ENCODE measurements around the gene NUP88. TPM values are rescaled to one million over a fixed set of nuclear protein-coding genes. Genes with fewer than 3 reads are reported as not detected.

The NUP88 gene
- total and polyA plus RNA-seq, 2 donors from 2014 or later, result 55.1 to 57.9 TPM

DNA sequence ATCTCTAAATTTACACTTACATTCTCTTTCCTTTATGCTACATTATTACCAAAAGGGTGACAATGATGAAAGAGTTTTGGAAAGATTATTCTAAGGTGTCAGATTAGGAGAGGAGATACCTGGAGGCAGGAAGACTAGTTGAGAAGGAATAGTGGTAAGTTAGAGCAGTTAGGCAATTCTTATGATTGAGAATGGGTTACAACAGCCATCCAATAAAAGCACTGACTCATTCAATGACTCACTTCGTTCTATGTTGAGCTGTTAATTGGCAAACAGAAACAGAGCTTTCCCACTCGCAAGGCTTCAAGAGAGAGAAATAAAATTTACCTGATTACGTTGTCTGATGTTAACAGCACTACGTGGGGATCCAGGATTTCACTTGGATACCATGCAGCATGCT, 5.8 kb downstream of the NUP88 start:
- FAIRE-seq (no peak), DNase-seq (no peak)
- TF ChIP-seq CTCF (IDR thresholded peaks at IDR 0.05; ENCODE audit: borderline replicate concordance, extremely low read depth, insufficient read depth), result no peak
- Histone ChIP-seq H3K4me1 (ENCODE audit: control insufficient read depth in 2 of 3, insufficient read depth in 2 of 3, low read depth in 1 of 3, low read length in 3 of 3) (peaks cover 0 to 3% (median 0%) of the 10 kb centered on the region in 3 donors), H3K4me3 (ENCODE audit: low read length in 3 of 3) (no peak overlapping the region), H3K9ac (ENCODE audit: low read length in 3 of 3) (no peak overlapping the region), H3K27me3 (ENCODE audit: control insufficient read depth, insufficient read depth, low read length) (no peaks in the 10 kb centered on the region), H3K9me3 (ENCODE audit: control insufficient read depth in 2 of 3, insufficient read depth in 1 of 3, low read length in 3 of 3) (no peaks in the 10 kb centered on the region), H3K36me3 (ENCODE audit: control insufficient read depth in 2 of 3, insufficient read depth in 3 of 3, low read length in 3 of 3) (peaks cover 6 to 34% (median 31%) of the 10 kb centered on the region in 3 donors), H3K27ac (ENCODE audit: low read depth in 2 of 2, low read length in 2 of 2) (no peak overlapping the region)
- intact Hi-C loops (cut with DNase I), result no loop called here

DNA sequence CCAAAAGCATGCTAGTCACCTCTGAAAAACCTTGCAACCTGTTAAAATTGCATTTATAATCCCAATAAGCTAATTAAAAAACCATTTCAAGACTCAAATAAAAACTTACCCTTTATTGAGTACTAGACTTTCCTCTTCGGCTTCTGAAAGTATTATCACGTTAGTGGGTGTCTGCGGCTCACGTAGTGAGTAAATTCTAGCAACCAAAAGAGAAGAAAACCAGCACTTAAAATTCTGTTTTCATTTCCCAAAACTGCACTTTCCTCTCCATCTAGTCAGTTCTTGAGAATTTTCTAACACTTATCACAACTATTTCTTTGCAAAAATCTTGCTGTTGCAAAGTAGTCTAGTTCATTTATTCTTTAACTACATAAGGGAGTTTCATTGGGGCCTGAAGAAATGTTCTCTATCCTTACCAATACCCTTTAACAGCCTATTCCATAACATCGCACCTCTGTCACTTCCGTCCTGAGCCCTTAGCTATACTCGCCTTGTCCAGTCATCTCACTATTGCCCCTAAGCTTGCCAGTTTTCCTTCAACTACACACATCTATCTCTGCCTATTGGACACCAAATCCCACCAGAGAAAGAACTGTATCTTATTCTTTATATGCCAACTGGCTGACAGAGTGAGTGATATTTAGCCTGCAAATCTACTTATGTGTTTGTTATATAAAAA, 8.7 kb downstream of the NUP88 start:
- peaks cover 19 to 54% (median 53%) of the 10 kb centered on the region in 3 donors for H3K36me3 ChIP-seq (ENCODE audit: control insufficient read depth in 2 of 3, insufficient read depth in 3 of 3, low read length in 3 of 3)
- no peak overlapping the region for H3K9ac ChIP-seq (ENCODE audit: low read length in 3 of 3)
- FAIRE-seq, result no peak
- no peak overlapping the region for H3K27ac ChIP-seq (ENCODE audit: low read depth in 2 of 2, low read length in 2 of 2)
- no peaks in the 10 kb centered on the region for H3K9me3 ChIP-seq (ENCODE audit: control insufficient read depth in 2 of 3, insufficient read depth in 1 of 3, low read length in 3 of 3)
- intact Hi-C loops (cut with DNase I), result no loop called here
- H3K4me3 ChIP-seq (ENCODE audit: low read length in 3 of 3), result no peak overlapping the region
- no peak for TF ChIP-seq CTCF (IDR thresholded peaks at IDR 0.05; ENCODE audit: borderline replicate concordance, extremely low read depth, insufficient read depth)
- no peaks in the 10 kb centered on the region for H3K4me1 ChIP-seq (ENCODE audit: control insufficient read depth in 2 of 3, insufficient read depth in 2 of 3, low read depth in 1 of 3, low read length in 3 of 3)
- no peak for DNase-seq
- H3K27me3 ChIP-seq (ENCODE audit: control insufficient read depth, insufficient read depth, low read length), result no peaks in the 10 kb centered on the region

DNA sequence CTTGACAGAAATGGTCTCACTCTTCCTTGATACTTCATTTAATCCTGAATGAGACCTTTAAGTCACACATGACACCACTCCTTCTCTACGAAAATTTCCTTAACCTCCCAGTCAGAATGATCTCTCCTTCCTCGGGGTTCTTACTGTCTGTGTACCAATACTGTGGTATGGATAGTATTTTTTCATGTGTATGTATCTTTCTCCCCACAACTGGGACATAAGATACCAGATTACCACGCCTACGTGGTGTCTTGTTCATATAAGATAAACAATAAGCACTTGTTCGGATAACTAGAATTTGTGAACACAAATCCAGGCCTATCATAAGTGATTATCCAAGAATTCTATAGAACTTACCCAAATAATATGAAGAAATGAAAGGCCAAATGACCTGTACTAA, 11.3 kb downstream of the NUP88 start:
- intact Hi-C loops (cut with DNase I), result no loop called here
- Histone ChIP-seq H3K27ac (ENCODE audit: low read depth in 2 of 2, low read length in 2 of 2) (no peak overlapping the region), H3K4me3 (ENCODE audit: low read length in 3 of 3) (no peak overlapping the region), H3K9ac (ENCODE audit: low read length in 3 of 3) (no peak overlapping the region), H3K9me3 (ENCODE audit: control insufficient read depth in 2 of 3, insufficient read depth in 1 of 3, low read length in 3 of 3) (no peaks in the 10 kb centered on the region), H3K4me1 (ENCODE audit: control insufficient read depth in 2 of 3, insufficient read depth in 2 of 3, low read depth in 1 of 3, low read length in 3 of 3) (no peaks in the 10 kb centered on the region), H3K36me3 (ENCODE audit: control insufficient read depth in 2 of 3, insufficient read depth in 3 of 3, low read length in 3 of 3) (peaks cover 20 to 60% (median 58%) of the 10 kb centered on the region in 3 donors), H3K27me3 (ENCODE audit: control insufficient read depth, insufficient read depth, low read length) (no peaks in the 10 kb centered on the region)
- FAIRE-seq (no peak), DNase-seq (no peak)
- no peak for TF ChIP-seq CTCF (IDR thresholded peaks at IDR 0.05; ENCODE audit: borderline replicate concordance, extremely low read depth, insufficient read depth)

DNA sequence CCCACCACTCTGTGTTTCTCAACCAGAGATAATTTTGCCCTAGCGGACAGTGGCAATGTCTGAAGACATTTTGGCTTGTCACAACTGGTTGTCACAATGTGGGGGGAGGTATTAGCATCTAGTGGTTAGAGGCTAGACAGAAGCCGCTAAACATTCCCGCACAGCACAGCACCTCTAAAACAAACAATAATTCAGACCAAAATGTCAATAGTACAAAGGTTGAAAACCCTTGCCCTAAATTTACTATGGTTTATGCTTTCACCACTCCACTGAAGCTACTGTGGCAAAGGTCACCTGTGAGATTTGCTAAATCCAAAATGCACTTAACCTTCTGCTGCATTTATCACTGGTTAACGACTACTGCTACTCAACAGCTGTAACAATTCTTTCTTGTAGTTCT, 14.1 kb downstream of the NUP88 start:
- DNase-seq, result no peak
- Histone ChIP-seq H3K9ac (ENCODE audit: low read length in 3 of 3) (no peak overlapping the region), H3K27me3 (ENCODE audit: control insufficient read depth, insufficient read depth, low read length) (no peaks in the 10 kb centered on the region), H3K4me3 (ENCODE audit: low read length in 3 of 3) (no peak overlapping the region), H3K4me1 (ENCODE audit: control insufficient read depth in 2 of 3, insufficient read depth in 2 of 3, low read depth in 1 of 3, low read length in 3 of 3) (no peaks in the 10 kb centered on the region), H3K27ac (ENCODE audit: low read depth in 2 of 2, low read length in 2 of 2) (no peak overlapping the region), H3K36me3 (ENCODE audit: control insufficient read depth in 2 of 3, insufficient read depth in 3 of 3, low read length in 3 of 3) (peaks cover 20 to 57% (median 55%) of the 10 kb centered on the region in 3 donors), H3K9me3 (ENCODE audit: control insufficient read depth in 2 of 3, insufficient read depth in 1 of 3, low read length in 3 of 3) (no peaks in the 10 kb centered on the region)
- no peak for TF ChIP-seq CTCF (IDR thresholded peaks at IDR 0.05; ENCODE audit: borderline replicate concordance, extremely low read depth, insufficient read depth)
- FAIRE-seq, result no peak
- intact Hi-C loops (cut with DNase I), result no loop called here
